ENCODE results near the gene FREY1. TPM values are rescaled to one million over a fixed set of nuclear protein-coding genes. Genes with fewer than 3 reads are reported as not detected.

Gene FREY1
- polyA plus RNA-seq, 3 donors = 0.37 TPM; not detected in 2

DNA sequence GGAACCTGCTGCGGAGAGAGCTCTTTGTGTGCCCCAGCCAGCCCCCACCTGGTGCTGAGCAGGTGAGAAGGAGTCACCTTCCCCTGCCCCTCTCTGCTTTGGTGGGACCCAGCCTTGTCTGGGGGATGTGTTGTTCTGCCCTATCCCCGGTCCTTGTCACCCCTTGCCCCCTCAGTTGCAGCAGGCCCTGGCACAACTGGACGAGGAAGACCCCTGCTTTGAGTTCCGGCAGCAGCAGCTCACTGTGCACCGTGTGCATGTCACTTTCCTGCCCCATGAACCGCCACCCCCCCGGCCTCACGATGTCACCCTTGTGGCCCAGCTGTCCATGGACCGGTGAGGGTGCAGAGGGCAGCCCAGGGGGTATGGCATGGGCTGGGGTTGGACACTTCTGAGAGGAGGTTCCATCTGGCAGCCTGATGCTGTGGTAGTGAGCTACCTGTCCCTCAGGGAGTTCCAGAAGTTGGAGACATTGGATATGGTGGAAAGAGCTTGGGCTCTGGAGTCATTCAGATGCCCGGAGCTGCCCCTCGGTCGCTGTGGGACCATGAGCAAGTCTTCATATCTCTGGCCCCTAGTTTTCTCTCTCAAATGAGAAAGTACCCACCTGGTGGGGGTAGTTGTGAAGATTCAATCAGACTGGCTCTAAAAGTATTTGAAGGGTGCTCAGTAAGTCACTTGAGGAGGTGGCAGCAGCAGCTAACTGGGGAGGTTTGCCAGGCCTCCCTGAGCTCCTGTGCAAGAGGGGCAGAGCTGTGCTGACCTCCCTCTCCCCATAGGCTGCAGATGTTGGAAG lies 19.7 kb upstream of the FREY1 start:
- Mint-ChIP-seq H3K4me1 (peaks cover 44% of the 10 kb centered on the region), H3K27ac (no peak overlapping the region), H3K4me3 (no peak overlapping the region), H3K36me3 (peaks cover 9 to 23% of the 10 kb centered on the region in 2 donors), H3K27me3 (ENCODE audit: low read depth in 3 of 3) (peaks cover 13 to 23% (median 22%) of the 10 kb centered on the region in 3 donors), H3K9me3 (peaks cover 0 to 6% (median 4%) of the 10 kb centered on the region in 7 donors)
- peak in 1 of 3 donors; percentile 4 for DNase-seq
- H2AFZ ChIP-seq (ENCODE audit: insufficient read depth, low read depth, low read length, poor library complexity, severe bottlenecking) = no peak overlapping the region
- H3K27ac ChIP-seq (ENCODE audit: low read depth in 1 of 2, low read length in 2 of 2) = no peak overlapping the region
- no peak overlapping the region for H3K4me2 ChIP-seq (replicated peaks; ENCODE audit: extremely low read depth, low read length, poor library complexity, severe bottlenecking)
- WGBS (ENCODE audit: insufficient coverage) = 90% methylated on average over 7 of the region's 12 CpGs
- peaks cover 6 to 15% of the 10 kb centered on the region in 2 donors for H3K27me3 ChIP-seq (ENCODE audit: control insufficient read depth in 2 of 2, insufficient read depth in 2 of 2, low read length in 2 of 2)
- no peak overlapping the region for H3K9ac ChIP-seq (ENCODE audit: insufficient read depth, low read length, poor library complexity, severe bottlenecking)
- peaks cover 32% of the 10 kb centered on the region for H4K20me1 ChIP-seq (ENCODE audit: insufficient read depth, low read length)
- intact Hi-C loops (cut with micrococcal nuclease) = no loop called here
- no peak for TF ChIP-seq CTCF (IDR thresholded peaks at IDR 0.05)
- no peaks in the 10 kb centered on the region for H3K9me3 ChIP-seq (replicated peaks in 1 of 2; ENCODE audit: control insufficient read depth in 1 of 2, insufficient read depth in 1 of 2, low read length in 2 of 2)
- H3K4me3 ChIP-seq (replicated peaks in 1 of 3; ENCODE audit: low read depth in 2 of 3, low read length in 3 of 3) = no peak overlapping the region
- H3K4me1 ChIP-seq (ENCODE audit: control insufficient read depth in 1 of 2, insufficient read depth in 2 of 2, low read length in 2 of 2) = peaks cover 33 to 43% of the 10 kb centered on the region in 2 donors
- H3K36me3 ChIP-seq (replicated peaks in 1 of 2; ENCODE audit: control insufficient read depth in 1 of 2, insufficient read depth in 2 of 2, low read length in 2 of 2) = peaks cover 6 to 7% of the 10 kb centered on the region in 2 donors
- peaks cover 13% of the 10 kb centered on the region for H3K79me2 ChIP-seq (ENCODE audit: insufficient read depth, low read length)

DNA sequence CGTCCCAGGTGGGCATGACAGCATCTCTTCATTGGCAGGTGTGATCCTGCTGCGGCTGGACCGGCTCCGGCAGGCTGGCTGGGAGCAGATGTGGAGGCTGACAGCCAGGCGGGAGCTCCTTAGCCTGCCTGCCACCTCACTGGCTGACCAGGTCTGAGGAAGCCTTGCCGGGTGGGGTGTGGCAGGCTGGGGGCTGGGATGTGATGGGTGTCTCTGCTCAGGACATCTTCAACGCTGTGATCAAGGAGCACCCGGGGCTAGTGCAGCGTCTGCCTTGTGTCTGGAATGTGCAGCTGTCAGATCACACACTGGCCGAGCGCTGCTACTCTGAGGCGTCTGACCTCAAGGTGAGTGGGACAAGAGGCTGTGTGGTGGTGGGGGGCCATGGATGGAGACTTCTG lies 18.9 kb upstream of the FREY1 start:
- Histone ChIP-seq H3K4me1 (ENCODE audit: control insufficient read depth in 1 of 2, insufficient read depth in 2 of 2, low read length in 2 of 2) (peaks cover 26 to 38% of the 10 kb centered on the region in 2 donors), H3K4me3 (replicated peaks in 1 of 3; ENCODE audit: low read depth in 2 of 3, low read length in 3 of 3) (no peak overlapping the region), H3K27me3 (ENCODE audit: control insufficient read depth in 2 of 2, insufficient read depth in 2 of 2, low read length in 2 of 2) (peaks cover 6 to 22% of the 10 kb centered on the region in 2 donors), H3K4me2 (replicated peaks; ENCODE audit: extremely low read depth, low read length, poor library complexity, severe bottlenecking) (no peak overlapping the region), H2AFZ (ENCODE audit: insufficient read depth, low read depth, low read length, poor library complexity, severe bottlenecking) (no peak overlapping the region), H3K27ac (ENCODE audit: low read depth in 1 of 2, low read length in 2 of 2) (no peak overlapping the region), H4K20me1 (ENCODE audit: insufficient read depth, low read length) (peaks cover 25% of the 10 kb centered on the region), H3K36me3 (replicated peaks in 1 of 2; ENCODE audit: control insufficient read depth in 1 of 2, insufficient read depth in 2 of 2, low read length in 2 of 2) (no peaks in the 10 kb centered on the region), H3K9ac (ENCODE audit: insufficient read depth, low read length, poor library complexity, severe bottlenecking) (no peak overlapping the region), H3K79me2 (ENCODE audit: insufficient read depth, low read length) (peaks cover 7% of the 10 kb centered on the region), H3K9me3 (replicated peaks in 1 of 2; ENCODE audit: control insufficient read depth in 1 of 2, insufficient read depth in 1 of 2, low read length in 2 of 2) (no peaks in the 10 kb centered on the region)
- WGBS (ENCODE audit: insufficient coverage) = 100% methylated on average over 8 of the region's 12 CpGs
- intact Hi-C loops (cut with micrococcal nuclease) = no loop called here
- no peak overlapping the region for H3K27ac Mint-ChIP-seq
- peaks cover 9 to 16% of the 10 kb centered on the region in 2 donors for H3K36me3 Mint-ChIP-seq
- no peak overlapping the region for H3K4me3 Mint-ChIP-seq
- no peak for DNase-seq
- TF ChIP-seq CTCF (IDR thresholded peaks at IDR 0.05) = no peak
- H3K9me3 Mint-ChIP-seq = peaks cover 0 to 10% (median 6%) of the 10 kb centered on the region in 7 donors
- peaks cover 19 to 31% (median 27%) of the 10 kb centered on the region in 3 donors for H3K27me3 Mint-ChIP-seq (ENCODE audit: low read depth in 3 of 3)
- peaks cover 42% of the 10 kb centered on the region for H3K4me1 Mint-ChIP-seq
